H1 (cell line): ENCODE measurements around the gene XPNPEP1. TPM values are rescaled to one million over a fixed set of nuclear protein-coding genes. Genes with fewer than 3 reads are reported as not detected.

Experiments used
- CEBPB ChIP-seq: IDR thresholded peaks from 2 replicates; pipeline ENCODE4 v1.6.1; 2012; ENCODE audit warnings: low read depth, low read length
- GABPA ChIP-seq: IDR thresholded peaks from 2 replicates; pipeline ENCODE4 v1.6.1; 2011; ENCODE audit warnings: mild to moderate bottlenecking, low read length, moderate library complexity, borderline replicate concordance; ENCODE audit not compliant: insufficient read depth
- KDM5A ChIP-seq: fragments of 200-600 bp; IDR thresholded peaks from 2 replicates; pipeline ENCODE4 v1.7.1; 2012; ENCODE audit warnings: mild to moderate bottlenecking, low read length, inconsistent platforms, mixed read lengths
- RXRA ChIP-seq: IDR thresholded peaks from 2 replicates; pipeline ENCODE4 v1.6.1; 2011; ENCODE audit warnings: low read depth, mild to moderate bottlenecking, low read length, moderate library complexity; ENCODE audit not compliant: insufficient read depth
- TAF1 ChIP-seq: IDR thresholded peaks from 2 replicates; pipeline ENCODE4 v1.6.1; 2011; ENCODE audit warnings: mild to moderate bottlenecking, low read depth, low read length
- polyA plus RNA-seq, 7 experiments: library from polyadenylated mRNA; depleted of rRNA in 3 of 7; stranded (reverse) in 5 of 7; unstranded in 2 of 7; fragments of >200 nt in 5 of 7; fragments of 200-250 nt in 2 of 7; gene quantifications; 1 replicate in 5 of 7; 2 replicates in 1 of 7; 4 replicates in 1 of 7; pipeline versions ENCODE4 v1.2.1 to v1.2.3, GENCODE V29; 2011 to 2013; ENCODE audit warnings: missing spikeins in 2 of 7, mixed read lengths in 2 of 7
- total RNA-seq: library from RNA; stranded (reverse); fragmentation: NEBNext Ultra II Directional; extraction: Animal tissue kit (Norgen Biotek cat#: 25700); gene quantifications from 2 replicates; pipeline ENCODE4 v1.2.1, GENCODE V29; 2021
- TF ChIP-seq, protein P1 (sequence below): fragments of 300-600 bp; sonication (generic); IDR thresholded peaks from 2 replicates; pipeline ENCODE4 v1.7.1; 2012; ENCODE audit warnings: low read length, moderate library complexity, mild to moderate bottlenecking, inconsistent platforms; ENCODE audit not compliant: insufficient replicate concordance
- TF ChIP-seq, protein P2 (sequence below): IDR thresholded peaks from 2 replicates; pipeline ENCODE4 v1.6.1; 2011; ENCODE audit warnings: low read length, improper control_type of control experiment

The XPNPEP1 gene
- total and polyA plus RNA-seq, 2 of the 8 experiments (the other 6 are each of a cell fraction or from before 2014, with no cell fraction given) = 61.1 to 201 TPM

DNA sequence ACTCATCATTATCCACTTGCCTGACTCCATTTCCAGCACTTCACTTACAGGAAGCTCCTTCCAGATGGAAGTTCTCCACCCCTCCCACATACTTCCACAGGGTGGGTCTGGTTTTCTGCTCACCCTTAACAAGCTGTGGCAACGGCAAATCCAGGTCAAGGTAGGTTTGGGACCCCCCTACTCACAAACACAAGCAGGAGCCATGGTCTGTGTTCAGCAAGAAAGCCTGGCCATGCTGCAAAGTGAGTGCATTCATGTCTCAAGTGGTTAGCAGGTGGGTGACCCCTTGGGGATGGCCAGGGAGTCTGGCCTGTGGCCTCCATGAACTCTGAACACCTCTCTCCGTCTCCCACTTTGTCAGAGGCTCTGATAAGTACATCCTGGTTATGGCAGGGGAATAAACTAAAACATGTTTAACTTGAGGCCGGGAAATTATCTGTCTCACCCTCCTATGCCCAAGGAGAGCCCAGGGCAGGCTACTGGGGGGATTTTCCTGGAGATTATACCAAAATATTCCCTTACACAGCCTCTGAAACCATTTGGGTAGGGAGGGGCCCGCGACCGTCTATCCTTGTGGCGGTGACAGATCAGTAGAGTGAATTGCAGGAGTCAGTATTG, 844 bp downstream of the XPNPEP1 start (continued):
- TF ChIP-seq, protein P1, sequence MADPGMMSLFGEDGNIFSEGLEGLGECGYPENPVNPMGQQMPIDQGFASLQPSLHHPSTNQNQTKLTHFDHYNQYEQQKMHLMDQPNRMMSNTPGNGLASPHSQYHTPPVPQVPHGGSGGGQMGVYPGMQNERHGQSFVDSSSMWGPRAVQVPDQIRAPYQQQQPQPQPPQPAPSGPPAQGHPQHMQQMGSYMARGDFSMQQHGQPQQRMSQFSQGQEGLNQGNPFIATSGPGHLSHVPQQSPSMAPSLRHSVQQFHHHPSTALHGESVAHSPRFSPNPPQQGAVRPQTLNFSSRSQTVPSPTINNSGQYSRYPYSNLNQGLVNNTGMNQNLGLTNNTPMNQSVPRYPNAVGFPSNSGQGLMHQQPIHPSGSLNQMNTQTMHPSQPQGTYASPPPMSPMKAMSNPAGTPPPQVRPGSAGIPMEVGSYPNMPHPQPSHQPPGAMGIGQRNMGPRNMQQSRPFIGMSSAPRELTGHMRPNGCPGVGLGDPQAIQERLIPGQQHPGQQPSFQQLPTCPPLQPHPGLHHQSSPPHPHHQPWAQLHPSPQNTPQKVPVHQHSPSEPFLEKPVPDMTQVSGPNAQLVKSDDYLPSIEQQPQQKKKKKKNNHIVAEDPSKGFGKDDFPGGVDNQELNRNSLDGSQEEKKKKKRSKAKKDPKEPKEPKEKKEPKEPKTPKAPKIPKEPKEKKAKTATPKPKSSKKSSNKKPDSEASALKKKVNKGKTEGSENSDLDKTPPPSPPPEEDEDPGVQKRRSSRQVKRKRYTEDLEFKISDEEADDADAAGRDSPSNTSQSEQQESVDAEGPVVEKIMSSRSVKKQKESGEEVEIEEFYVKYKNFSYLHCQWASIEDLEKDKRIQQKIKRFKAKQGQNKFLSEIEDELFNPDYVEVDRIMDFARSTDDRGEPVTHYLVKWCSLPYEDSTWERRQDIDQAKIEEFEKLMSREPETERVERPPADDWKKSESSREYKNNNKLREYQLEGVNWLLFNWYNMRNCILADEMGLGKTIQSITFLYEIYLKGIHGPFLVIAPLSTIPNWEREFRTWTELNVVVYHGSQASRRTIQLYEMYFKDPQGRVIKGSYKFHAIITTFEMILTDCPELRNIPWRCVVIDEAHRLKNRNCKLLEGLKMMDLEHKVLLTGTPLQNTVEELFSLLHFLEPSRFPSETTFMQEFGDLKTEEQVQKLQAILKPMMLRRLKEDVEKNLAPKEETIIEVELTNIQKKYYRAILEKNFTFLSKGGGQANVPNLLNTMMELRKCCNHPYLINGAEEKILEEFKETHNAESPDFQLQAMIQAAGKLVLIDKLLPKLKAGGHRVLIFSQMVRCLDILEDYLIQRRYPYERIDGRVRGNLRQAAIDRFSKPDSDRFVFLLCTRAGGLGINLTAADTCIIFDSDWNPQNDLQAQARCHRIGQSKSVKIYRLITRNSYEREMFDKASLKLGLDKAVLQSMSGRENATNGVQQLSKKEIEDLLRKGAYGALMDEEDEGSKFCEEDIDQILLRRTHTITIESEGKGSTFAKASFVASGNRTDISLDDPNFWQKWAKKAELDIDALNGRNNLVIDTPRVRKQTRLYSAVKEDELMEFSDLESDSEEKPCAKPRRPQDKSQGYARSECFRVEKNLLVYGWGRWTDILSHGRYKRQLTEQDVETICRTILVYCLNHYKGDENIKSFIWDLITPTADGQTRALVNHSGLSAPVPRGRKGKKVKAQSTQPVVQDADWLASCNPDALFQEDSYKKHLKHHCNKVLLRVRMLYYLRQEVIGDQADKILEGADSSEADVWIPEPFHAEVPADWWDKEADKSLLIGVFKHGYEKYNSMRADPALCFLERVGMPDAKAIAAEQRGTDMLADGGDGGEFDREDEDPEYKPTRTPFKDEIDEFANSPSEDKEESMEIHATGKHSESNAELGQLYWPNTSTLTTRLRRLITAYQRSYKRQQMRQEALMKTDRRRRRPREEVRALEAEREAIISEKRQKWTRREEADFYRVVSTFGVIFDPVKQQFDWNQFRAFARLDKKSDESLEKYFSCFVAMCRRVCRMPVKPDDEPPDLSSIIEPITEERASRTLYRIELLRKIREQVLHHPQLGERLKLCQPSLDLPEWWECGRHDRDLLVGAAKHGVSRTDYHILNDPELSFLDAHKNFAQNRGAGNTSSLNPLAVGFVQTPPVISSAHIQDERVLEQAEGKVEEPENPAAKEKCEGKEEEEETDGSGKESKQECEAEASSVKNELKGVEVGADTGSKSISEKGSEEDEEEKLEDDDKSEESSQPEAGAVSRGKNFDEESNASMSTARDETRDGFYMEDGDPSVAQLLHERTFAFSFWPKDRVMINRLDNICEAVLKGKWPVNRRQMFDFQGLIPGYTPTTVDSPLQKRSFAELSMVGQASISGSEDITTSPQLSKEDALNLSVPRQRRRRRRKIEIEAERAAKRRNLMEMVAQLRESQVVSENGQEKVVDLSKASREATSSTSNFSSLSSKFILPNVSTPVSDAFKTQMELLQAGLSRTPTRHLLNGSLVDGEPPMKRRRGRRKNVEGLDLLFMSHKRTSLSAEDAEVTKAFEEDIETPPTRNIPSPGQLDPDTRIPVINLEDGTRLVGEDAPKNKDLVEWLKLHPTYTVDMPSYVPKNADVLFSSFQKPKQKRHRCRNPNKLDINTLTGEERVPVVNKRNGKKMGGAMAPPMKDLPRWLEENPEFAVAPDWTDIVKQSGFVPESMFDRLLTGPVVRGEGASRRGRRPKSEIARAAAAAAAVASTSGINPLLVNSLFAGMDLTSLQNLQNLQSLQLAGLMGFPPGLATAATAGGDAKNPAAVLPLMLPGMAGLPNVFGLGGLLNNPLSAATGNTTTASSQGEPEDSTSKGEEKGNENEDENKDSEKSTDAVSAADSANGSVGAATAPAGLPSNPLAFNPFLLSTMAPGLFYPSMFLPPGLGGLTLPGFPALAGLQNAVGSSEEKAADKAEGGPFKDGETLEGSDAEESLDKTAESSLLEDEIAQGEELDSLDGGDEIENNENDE = no peak
- TF ChIP-seq RXRA = no peak
- TF ChIP-seq CEBPB = no peak
- TF ChIP-seq GABPA = no peak
- no peak for TF ChIP-seq KDM5A
- TF ChIP-seq TAF1 = no peak
- TF ChIP-seq, protein P2, sequence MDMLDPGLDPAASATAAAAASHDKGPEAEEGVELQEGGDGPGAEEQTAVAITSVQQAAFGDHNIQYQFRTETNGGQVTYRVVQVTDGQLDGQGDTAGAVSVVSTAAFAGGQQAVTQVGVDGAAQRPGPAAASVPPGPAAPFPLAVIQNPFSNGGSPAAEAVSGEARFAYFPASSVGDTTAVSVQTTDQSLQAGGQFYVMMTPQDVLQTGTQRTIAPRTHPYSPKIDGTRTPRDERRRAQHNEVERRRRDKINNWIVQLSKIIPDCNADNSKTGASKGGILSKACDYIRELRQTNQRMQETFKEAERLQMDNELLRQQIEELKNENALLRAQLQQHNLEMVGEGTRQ = no peak
